GM19193 (cell line): Measurements from ENCODE around the gene ABHD11.

ENCODE experiments used
- POLR2A ChIP-seq: IDR thresholded peaks from 4 replicates; pipeline ENCODE4 v1.6.1; 2011; ENCODE audit not compliant: insufficient read depth, insufficient read length; ENCODE audit errors: extremely low read depth

ABHD11 gene

GRCh38 chr7:73734619-73735527 lies 3.7 kb downstream of the ABHD11 start:
- peak; percentile 19 for TF ChIP-seq POLR2A

GRCh38 chr7:73732397-73732796 lies 6.2 kb downstream of the ABHD11 start:
- TF ChIP-seq POLR2A = no peak

- TF ChIP-seq POLR2A = no peak
Observed at GRCh38 chr7:73730485-73730884, 8.1 kb downstream of the ABHD11 start.

GRCh38 chr7:73728551-73728950 lies 10.1 kb downstream of the ABHD11 start:
- TF ChIP-seq POLR2A = no peak

- TF ChIP-seq POLR2A = no peak
Observed at GRCh38 chr7:73727952-73728351, 10.7 kb downstream of the ABHD11 start.

- TF ChIP-seq POLR2A = no peak
Observed at GRCh38 chr7:73726083-73726466, 12.5 kb downstream of the ABHD11 start.

GRCh38 chr7:73723813-73724212 lies 14.8 kb downstream of the ABHD11 start:
- no peak for TF ChIP-seq POLR2A

- no peak for TF ChIP-seq POLR2A
Observed at GRCh38 chr7:73722785-73723184, 15.8 kb downstream of the ABHD11 start.

GRCh38 chr7:73721377-73721817 lies 17.2 kb downstream of the ABHD11 start:
- TF ChIP-seq POLR2A = no peak

- no peak for TF ChIP-seq POLR2A
Observed at GRCh38 chr7:73719806-73720169, 18.8 kb downstream of the ABHD11 start.

- TF ChIP-seq POLR2A = peak; percentile 54
Observed at GRCh38 chr7:73718905-73719805, 19.4 kb downstream of the ABHD11 start, which contains the start of gene STX1A. Gene STX1A (minus strand): TSS chr7:73719669. CDS start chr7:73719631, 38 bp downstream.

GRCh38 chr7:73718438-73718881 lies 20.1 kb downstream of the ABHD11 start:
- TF ChIP-seq POLR2A = no peak

GRCh38 chr7:73717991-73718405 lies 20.6 kb downstream of the ABHD11 start:
- TF ChIP-seq POLR2A = no peak

- no peak for TF ChIP-seq POLR2A
Observed at GRCh38 chr7:73717025-73717807, 21.4 kb downstream of the ABHD11 start.
